KMS-11 (cell line): ENCODE data around the gene C20orf173.

Source experiments
- H2AFZ ChIP-seq: fragments of 200-600 bp; sonication (generic); 2 replicates; pipeline ENCODE4 v1.6.1; 2016; ENCODE audit warnings: antibody characterized with exemption, mixed run types, low read depth
- H3K27ac ChIP-seq: fragments of 200-600 bp; sonication (generic); 2 replicates; pipeline ENCODE4 v1.6.1; 2016; ENCODE audit warnings: mild to moderate bottlenecking, mixed run types
- H3K27me3 ChIP-seq: fragments of 200-600 bp; sonication (generic); 2 replicates; pipeline ENCODE4 v1.6.1; 2017; ENCODE audit warnings: mild to moderate bottlenecking, low read depth, mixed run types, moderate library complexity; ENCODE audit not compliant: insufficient read depth
- H3K36me3 ChIP-seq: fragments of 200-600 bp; sonication (generic); 2 replicates; pipeline ENCODE4 v1.6.1; 2017; ENCODE audit warnings: mild to moderate bottlenecking, mixed run types; ENCODE audit not compliant: insufficient read depth
- H3K4me1 ChIP-seq: fragments of 200-600 bp; sonication (generic); 2 replicates; pipeline ENCODE4 v1.6.1; 2016; ENCODE audit warnings: mild to moderate bottlenecking, low read depth, mixed run types; ENCODE audit not compliant: poor library complexity, severe bottlenecking
- H3K4me2 ChIP-seq: fragments of 200-600 bp; sonication (generic); 2 replicates; pipeline ENCODE4 v1.7.0; 2016; ENCODE audit warnings: mild to moderate bottlenecking, mixed run types
- H3K4me3 ChIP-seq: fragments of 200-600 bp; sonication (generic); IDR thresholded peaks from 2 replicates; pipeline ENCODE4 v1.6.1; 2017; ENCODE audit warnings: low read depth, low read length, mixed read lengths; ENCODE audit not compliant: insufficient read depth
- H3K79me2 ChIP-seq: fragments of 200-600 bp; sonication (generic); 2 replicates; pipeline ENCODE4 v1.6.1; 2016; ENCODE audit warnings: low read depth, mixed run types; ENCODE audit not compliant: insufficient read depth
- H3K9ac ChIP-seq: fragments of 200-600 bp; sonication (generic); 2 replicates; pipeline ENCODE4 v1.6.1; 2016; ENCODE audit warnings: mild to moderate bottlenecking, mixed run types
- H4K20me1 ChIP-seq: fragments of 200-600 bp; sonication (generic); 2 replicates; pipeline ENCODE4 v1.6.1; 2016; ENCODE audit warnings: mild to moderate bottlenecking, mixed run types; ENCODE audit not compliant: insufficient read depth
- TF ChIP-seq, protein P1 (sequence below): fragments of 200-600 bp; sonication (generic); conservative IDR thresholded peaks from 2 replicates; pipeline ENCODE4 v1.6.1; 2017; ENCODE audit warnings: low read depth, mild to moderate bottlenecking, antibody characterized with exemption, low read length, moderate library complexity, mixed read lengths

C20orf173 gene

DNA sequence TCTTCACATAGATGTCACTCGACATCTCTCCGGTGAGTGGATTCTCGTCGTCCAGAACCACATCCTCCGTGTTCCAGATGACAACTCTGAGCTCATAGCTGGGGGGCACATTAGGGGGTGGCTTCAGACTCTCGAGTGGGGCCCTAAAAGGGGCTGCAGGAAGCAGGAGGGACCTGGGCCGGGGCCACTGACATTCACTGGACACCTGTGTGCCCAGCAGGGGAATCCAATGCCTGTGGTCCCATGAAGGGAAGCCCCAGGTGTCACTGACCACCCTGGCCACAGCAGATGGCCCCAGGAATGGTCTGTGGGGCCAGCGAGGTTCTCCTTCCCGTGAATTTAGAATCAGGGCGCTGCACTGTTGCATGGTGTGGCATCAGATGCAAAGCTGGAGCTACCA is 31.1 kb upstream of the C20orf173 start:
- TF ChIP-seq, protein P1, sequence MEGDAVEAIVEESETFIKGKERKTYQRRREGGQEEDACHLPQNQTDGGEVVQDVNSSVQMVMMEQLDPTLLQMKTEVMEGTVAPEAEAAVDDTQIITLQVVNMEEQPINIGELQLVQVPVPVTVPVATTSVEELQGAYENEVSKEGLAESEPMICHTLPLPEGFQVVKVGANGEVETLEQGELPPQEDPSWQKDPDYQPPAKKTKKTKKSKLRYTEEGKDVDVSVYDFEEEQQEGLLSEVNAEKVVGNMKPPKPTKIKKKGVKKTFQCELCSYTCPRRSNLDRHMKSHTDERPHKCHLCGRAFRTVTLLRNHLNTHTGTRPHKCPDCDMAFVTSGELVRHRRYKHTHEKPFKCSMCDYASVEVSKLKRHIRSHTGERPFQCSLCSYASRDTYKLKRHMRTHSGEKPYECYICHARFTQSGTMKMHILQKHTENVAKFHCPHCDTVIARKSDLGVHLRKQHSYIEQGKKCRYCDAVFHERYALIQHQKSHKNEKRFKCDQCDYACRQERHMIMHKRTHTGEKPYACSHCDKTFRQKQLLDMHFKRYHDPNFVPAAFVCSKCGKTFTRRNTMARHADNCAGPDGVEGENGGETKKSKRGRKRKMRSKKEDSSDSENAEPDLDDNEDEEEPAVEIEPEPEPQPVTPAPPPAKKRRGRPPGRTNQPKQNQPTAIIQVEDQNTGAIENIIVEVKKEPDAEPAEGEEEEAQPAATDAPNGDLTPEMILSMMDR, result no peak
- no peak overlapping the region for H3K9ac ChIP-seq
- no peak overlapping the region for H3K27ac ChIP-seq
- H2AFZ ChIP-seq, result no peak overlapping the region
- H3K4me3 ChIP-seq, result no peak overlapping the region
- peaks cover 10% of the 10 kb centered on the region for H3K4me1 ChIP-seq
- H3K27me3 ChIP-seq, result no peaks in the 10 kb centered on the region
- no peaks in the 10 kb centered on the region for H3K79me2 ChIP-seq
- H3K4me2 ChIP-seq, result no peak overlapping the region
- H4K20me1 ChIP-seq, result no peaks in the 10 kb centered on the region
- H3K36me3 ChIP-seq, result no peaks in the 10 kb centered on the region

DNA sequence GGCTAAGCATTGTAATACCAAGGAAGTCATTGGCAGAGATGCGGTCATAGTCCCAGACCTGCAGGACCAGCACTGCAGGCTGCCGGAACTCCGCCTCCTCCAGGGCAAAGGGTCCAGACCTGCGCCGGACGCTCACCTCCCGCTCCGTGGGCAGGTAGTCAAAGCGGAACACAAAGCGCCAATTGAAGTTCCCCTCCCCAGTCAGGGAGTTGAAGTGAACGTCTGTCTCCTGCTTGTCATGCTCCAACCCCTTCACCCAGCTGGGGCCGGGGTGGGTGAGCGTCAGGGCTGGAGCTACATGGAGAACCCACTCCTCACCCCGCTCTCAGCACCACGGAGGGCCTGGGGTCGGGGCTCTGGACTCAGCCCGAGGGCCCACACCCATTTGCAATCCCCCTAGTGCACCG is 30.7 kb upstream of the C20orf173 start:
- Histone ChIP-seq H3K4me2 (no peak overlapping the region), H4K20me1 (no peaks in the 10 kb centered on the region), H3K79me2 (no peaks in the 10 kb centered on the region), H2AFZ (no peak overlapping the region), H3K27ac (no peak overlapping the region), H3K4me1 (peaks cover 10% of the 10 kb centered on the region), H3K27me3 (no peaks in the 10 kb centered on the region), H3K36me3 (no peaks in the 10 kb centered on the region), H3K9ac (no peak overlapping the region), H3K4me3 (no peak overlapping the region)
- TF ChIP-seq, protein P1, result no peak

DNA sequence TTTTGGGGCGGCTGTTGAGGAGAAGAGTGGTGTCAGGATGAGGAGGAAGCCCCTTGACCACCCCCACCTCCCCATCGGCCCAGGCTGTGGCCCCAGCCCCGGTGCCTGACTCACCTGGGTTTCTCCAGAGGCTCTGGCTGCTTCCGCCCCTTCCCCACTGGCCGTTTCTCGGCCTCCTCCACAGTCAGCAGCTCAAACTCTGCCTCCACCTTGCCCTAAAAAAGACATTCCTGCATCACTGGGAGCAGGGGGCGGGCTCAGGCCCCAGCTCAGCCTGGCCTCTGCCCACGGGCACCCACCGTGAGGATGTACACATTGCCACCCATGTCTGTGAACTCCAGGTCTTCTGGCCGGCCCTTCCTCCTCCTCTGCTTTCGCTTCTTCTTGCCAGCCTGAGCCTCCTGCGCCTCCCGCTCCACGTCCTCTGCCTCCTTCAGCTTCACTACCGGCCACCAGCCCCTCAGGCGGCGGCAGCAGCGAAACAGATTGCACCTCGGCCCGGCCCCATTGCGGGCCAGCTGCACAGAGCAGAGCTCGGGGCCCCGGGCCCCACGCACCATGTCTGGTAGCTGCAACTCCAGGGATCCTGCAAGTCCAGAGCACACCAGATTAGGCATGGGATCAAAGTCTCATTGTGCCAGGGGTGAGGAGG is 29.7 kb upstream of the C20orf173 start:
- Histone ChIP-seq H3K27ac (no peak overlapping the region), H3K36me3 (no peaks in the 10 kb centered on the region), H3K4me1 (peaks cover 10% of the 10 kb centered on the region), H3K4me3 (no peak overlapping the region), H4K20me1 (no peaks in the 10 kb centered on the region), H3K79me2 (no peaks in the 10 kb centered on the region), H3K9ac (no peak overlapping the region), H3K4me2 (no peak overlapping the region), H2AFZ (no peak overlapping the region), H3K27me3 (no peaks in the 10 kb centered on the region)
- TF ChIP-seq, protein P1, result no peak

DNA sequence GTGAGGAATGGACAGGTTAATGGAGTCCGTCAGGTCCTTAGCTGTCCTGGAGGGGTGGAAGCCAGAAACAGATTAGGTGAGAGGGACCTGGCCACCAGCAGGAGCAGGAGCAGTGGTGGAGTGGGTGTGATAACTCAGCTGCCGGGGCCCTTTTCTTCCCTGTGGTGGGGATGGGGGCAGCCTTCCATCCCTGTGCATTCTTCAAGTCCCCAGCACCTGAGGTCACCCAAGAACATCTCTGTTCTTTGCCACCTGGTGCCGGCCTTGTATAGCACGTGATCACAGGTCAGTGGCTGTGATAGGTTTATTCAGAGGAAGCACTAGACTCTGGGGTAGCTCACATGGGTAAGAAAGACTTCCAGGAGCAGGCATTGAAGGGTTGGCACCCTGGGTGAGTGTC is 29.0 kb upstream of the C20orf173 start:
- Histone ChIP-seq H4K20me1 (no peaks in the 10 kb centered on the region), H3K4me1 (peaks cover 10% of the 10 kb centered on the region), H3K4me2 (no peak overlapping the region), H3K36me3 (no peaks in the 10 kb centered on the region), H3K27ac (no peak overlapping the region), H3K4me3 (no peak overlapping the region), H3K79me2 (no peaks in the 10 kb centered on the region), H3K27me3 (no peaks in the 10 kb centered on the region), H2AFZ (no peak overlapping the region), H3K9ac (no peak overlapping the region)
- TF ChIP-seq, protein P1, result no peak
